Esophagus muscularis mucosa (tissue), 4 donors: ENCODE measurements around the gene GSK3B.

Experiments
- EP300 ChIP-seq: sonication (generic); formaldehyde crosslinking; IDR thresholded peaks from one replicate; pipeline ENCODE4 v1.6.1; 2017; ENCODE audit warnings: antibody characterized with exemption
- POLR2A ChIP-seq: fragments of 450-650 bp; IDR thresholded peaks from one replicate; pipeline ENCODE4 v1.6.1; 2017; ENCODE audit warnings: antibody characterized with exemption, moderate library complexity, mild to moderate bottlenecking, low read depth
- TF ChIP-seq, protein P1 (sequence below), 3 experiments: fragments of 200-600 bp in 2 of 3; fragments of 450-650 bp in 1 of 3; sonication (generic) in 2 of 3; IDR thresholded peaks; one replicate each; pipeline ENCODE4 v1.5.1; 2017 to 2019; ENCODE audit warnings: antibody characterized with exemption in 3 of 3, mild to moderate bottlenecking in 2 of 3, moderate library complexity in 1 of 3

DNA sequence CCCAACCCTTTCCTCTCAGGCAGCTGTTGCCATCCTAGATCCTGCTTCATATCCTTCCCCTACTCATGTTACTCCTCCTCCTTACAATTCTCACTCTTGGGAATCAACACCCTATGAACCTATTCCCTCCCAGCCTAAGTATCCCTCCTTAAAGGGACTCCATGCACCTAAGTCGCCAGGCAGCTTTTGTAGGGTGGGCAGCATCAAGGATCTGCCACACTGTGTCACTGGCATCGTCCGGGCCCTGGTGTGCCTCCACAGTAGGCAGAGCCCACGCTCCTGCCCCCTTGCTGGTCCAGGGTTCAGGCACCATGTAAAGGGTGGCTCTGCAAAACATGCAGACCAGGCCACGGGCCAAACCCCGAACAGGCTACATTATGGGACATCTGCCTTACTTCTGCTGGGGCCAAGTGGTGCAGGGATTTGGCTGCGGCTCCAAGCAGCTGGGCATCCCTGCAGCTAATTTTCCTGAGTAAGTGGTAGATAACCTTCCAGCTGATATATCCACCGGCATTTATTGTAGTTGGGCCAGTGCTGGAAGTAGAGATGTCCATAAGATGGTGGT is 53.4 kb downstream of the GSK3B start:
- TF ChIP-seq, protein P1, sequence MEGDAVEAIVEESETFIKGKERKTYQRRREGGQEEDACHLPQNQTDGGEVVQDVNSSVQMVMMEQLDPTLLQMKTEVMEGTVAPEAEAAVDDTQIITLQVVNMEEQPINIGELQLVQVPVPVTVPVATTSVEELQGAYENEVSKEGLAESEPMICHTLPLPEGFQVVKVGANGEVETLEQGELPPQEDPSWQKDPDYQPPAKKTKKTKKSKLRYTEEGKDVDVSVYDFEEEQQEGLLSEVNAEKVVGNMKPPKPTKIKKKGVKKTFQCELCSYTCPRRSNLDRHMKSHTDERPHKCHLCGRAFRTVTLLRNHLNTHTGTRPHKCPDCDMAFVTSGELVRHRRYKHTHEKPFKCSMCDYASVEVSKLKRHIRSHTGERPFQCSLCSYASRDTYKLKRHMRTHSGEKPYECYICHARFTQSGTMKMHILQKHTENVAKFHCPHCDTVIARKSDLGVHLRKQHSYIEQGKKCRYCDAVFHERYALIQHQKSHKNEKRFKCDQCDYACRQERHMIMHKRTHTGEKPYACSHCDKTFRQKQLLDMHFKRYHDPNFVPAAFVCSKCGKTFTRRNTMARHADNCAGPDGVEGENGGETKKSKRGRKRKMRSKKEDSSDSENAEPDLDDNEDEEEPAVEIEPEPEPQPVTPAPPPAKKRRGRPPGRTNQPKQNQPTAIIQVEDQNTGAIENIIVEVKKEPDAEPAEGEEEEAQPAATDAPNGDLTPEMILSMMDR (IDR thresholded peaks at IDR 0.05): no peak
- TF ChIP-seq EP300 (no peak), POLR2A (no peak)
